ENCODE data around the gene NEXMIF. TPM values are rescaled to one million over a fixed set of nuclear protein-coding genes. Genes with fewer than 3 reads are reported as not detected.

NEXMIF gene
- total RNA-seq, 1 experiment from 2014 or later: not detected

GRCh38 chrX:74784629-74785028 is 140.6 kb downstream of the NEXMIF start:
- Histone ChIP-seq H3K36me3 (ENCODE audit: control insufficient read depth, insufficient read depth, low read length) (no peaks in the 10 kb centered on the region), H3K27me3 (ENCODE audit: control insufficient read depth, insufficient read depth, low read length) (no peaks in the 10 kb centered on the region), H3K27ac (ENCODE audit: low read length) (no peak overlapping the region), H3K9me3 (ENCODE audit: control insufficient read depth, insufficient read depth, low read depth, low read length) (no peaks in the 10 kb centered on the region), H3K4me3 (ENCODE audit: low read depth in 2 of 2, low read length in 2 of 2) (no peak overlapping the region), H3K4me1 (ENCODE audit: control insufficient read depth, insufficient read depth, low read length) (no peaks in the 10 kb centered on the region)
- intact Hi-C loops (cut with micrococcal nuclease; ENCODE audit: unreplicated experiment) (no loop called here), in situ Hi-C loops (cut with HindIII; ENCODE audit: low pct_unique_long_range_greater_than_20kb, low sequenced_read_pairs) (no loop called here)
- CTCF ChIA-PET: no interaction called here
- no peak for DNase-seq (ENCODE audit: low read depth, low spot score)
- ATAC-seq: no peak
- BruUV-seq (replicated peaks): no TSS peak
- TF ChIP-seq POLR2AphosphoS5 (IDR thresholded peaks at IDR 0.05; ENCODE audit: low read depth, low read length) (no peak), TCF7L2 (IDR thresholded peaks at IDR 0.05; ENCODE audit: low read depth, low read length) (no peak), REST (IDR thresholded peaks at IDR 0.05; ENCODE audit: insufficient read depth in 1 of 2, low read depth in 2 of 2, low read length in 1 of 2) (no peak), SIN3A (IDR thresholded peaks at IDR 0.05; ENCODE audit: borderline replicate concordance, insufficient read depth, low read depth, low read length) (no peak), CTCF (IDR thresholded peaks at IDR 0.05) (no peak)
- POLR2A ChIA-PET: no interaction called here

DNA sequence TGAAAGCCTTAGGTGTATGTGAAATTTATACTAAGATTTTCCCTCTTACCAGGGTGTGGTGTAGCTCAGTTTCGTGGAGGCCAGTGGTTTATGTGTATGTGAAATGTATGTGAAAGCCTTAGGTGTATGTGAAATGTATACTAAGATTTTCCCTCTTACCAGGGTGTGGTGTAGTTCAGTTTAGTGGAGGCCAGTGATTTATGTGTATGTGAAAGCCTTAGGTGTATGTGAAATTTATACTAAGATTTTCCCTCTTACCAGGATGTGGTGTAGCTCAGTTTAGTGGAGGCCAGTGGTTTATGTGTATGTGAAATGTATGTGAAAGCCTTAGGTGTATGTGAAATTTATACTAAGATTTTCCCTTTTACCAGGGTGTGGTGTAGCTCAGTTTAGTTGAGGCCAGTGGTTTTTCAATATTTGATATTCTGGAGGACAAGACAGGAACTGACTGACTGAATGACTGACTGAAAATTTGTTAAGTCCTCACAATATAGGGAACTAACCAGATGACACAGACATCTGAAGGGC is 143.7 kb downstream of the NEXMIF start:
- no peaks in the 10 kb centered on the region for H3K4me1 ChIP-seq (ENCODE audit: control insufficient read depth, insufficient read depth, low read length)
- DNase-seq (ENCODE audit: low read depth, low spot score): no peak
- TF ChIP-seq SIN3A (IDR thresholded peaks at IDR 0.05; ENCODE audit: borderline replicate concordance, insufficient read depth, low read depth, low read length): no peak
- no TSS peak for BruUV-seq (replicated peaks)
- H3K9me3 ChIP-seq (ENCODE audit: control insufficient read depth, insufficient read depth, low read depth, low read length): no peaks in the 10 kb centered on the region
- H3K27me3 ChIP-seq (ENCODE audit: control insufficient read depth, insufficient read depth, low read length): no peaks in the 10 kb centered on the region
- no peaks in the 10 kb centered on the region for H3K36me3 ChIP-seq (ENCODE audit: control insufficient read depth, insufficient read depth, low read length)
- ATAC-seq: no peak
- ChIA-PET CTCF (no interaction called here), POLR2A (no interaction called here)
- intact Hi-C loops (cut with micrococcal nuclease; ENCODE audit: unreplicated experiment) (no loop called here), in situ Hi-C loops (cut with HindIII; ENCODE audit: low pct_unique_long_range_greater_than_20kb, low sequenced_read_pairs) (no loop called here)
- H3K27ac ChIP-seq (ENCODE audit: low read length): no peak overlapping the region
- H3K4me3 ChIP-seq (ENCODE audit: low read depth in 2 of 2, low read length in 2 of 2): no peak overlapping the region

DNA sequence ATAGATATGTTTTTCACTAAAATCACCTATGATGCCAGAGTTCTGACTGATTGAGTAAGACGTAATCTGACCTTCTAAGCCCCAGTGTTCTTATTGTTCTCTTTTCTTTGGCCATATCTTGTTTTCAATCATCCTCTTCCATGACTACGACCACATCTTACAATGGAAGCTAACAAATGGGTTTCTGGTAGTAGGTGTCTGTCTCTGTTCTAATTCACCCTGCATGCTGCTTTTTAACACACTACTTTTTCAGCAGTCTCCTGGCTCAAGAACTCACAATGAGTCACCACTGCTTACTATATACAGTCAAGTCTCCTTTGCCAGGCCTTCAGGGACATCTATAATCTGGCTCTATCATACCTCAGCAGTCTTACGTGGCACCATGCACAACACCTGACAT is 146.1 kb downstream of the NEXMIF start:
- POLR2A ChIA-PET: no interaction called here
- DNase-seq (ENCODE audit: low read depth, low spot score): no peak
- Histone ChIP-seq H3K27me3 (ENCODE audit: control insufficient read depth, insufficient read depth, low read length) (no peaks in the 10 kb centered on the region), H3K4me3 (ENCODE audit: low read depth in 2 of 2, low read length in 2 of 2) (no peak overlapping the region), H3K27ac (ENCODE audit: low read length) (no peak overlapping the region), H3K9me3 (ENCODE audit: control insufficient read depth, insufficient read depth, low read depth, low read length) (no peaks in the 10 kb centered on the region), H3K4me1 (ENCODE audit: control insufficient read depth, insufficient read depth, low read length) (no peaks in the 10 kb centered on the region), H3K36me3 (ENCODE audit: control insufficient read depth, insufficient read depth, low read length) (no peaks in the 10 kb centered on the region)
- no peak for ATAC-seq
- TF ChIP-seq CTCF (IDR thresholded peaks at IDR 0.05): no peak
- no peak for TF ChIP-seq POLR2AphosphoS5 (IDR thresholded peaks at IDR 0.05; ENCODE audit: low read depth, low read length)
- TF ChIP-seq TCF7L2 (IDR thresholded peaks at IDR 0.05; ENCODE audit: low read depth, low read length): no peak
- no peak for TF ChIP-seq REST (IDR thresholded peaks at IDR 0.05; ENCODE audit: insufficient read depth in 1 of 2, low read depth in 2 of 2, low read length in 1 of 2)
- no peak for TF ChIP-seq SIN3A (IDR thresholded peaks at IDR 0.05; ENCODE audit: borderline replicate concordance, insufficient read depth, low read depth, low read length)
- intact Hi-C loops (cut with micrococcal nuclease; ENCODE audit: unreplicated experiment): no loop called here
- no TSS peak for BruUV-seq (replicated peaks)
- in situ Hi-C loops (cut with HindIII; ENCODE audit: low pct_unique_long_range_greater_than_20kb, low sequenced_read_pairs): no loop called here
- CTCF ChIA-PET: no interaction called here
